ENCODE data around the gene FAM120B. TPM values are rescaled to one million over a fixed set of nuclear protein-coding genes. Genes with fewer than 3 reads are reported as not detected.
"Not testable (repeated sequence)": the region's sequence is repeated elsewhere in the genome, so short reads cannot be mapped to it uniquely, and the experiment has no call there.

The FAM120B gene
- total RNA-seq, 2 experiments from 2014 or later, result 18.4 to 20.0 TPM

DNA sequence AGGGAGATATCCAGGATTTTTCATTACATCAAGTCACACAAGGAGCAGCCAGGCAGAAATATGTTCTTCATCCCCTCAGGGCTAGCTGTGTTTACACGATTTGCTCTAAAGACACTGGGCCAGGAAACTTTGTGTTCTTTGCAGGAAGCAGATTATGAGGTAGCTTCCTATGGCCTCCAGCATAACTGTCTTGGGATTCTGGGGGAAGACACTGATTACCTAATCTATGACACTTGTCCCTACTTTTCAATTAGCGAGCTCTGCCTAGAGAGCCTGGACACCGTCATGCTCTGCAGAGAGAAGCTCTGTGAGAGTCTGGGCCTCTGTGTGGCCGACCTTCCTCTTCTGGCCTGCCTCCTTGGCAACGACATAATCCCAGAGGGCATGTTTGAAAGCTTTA, 11.2 kb downstream of the FAM120B start:
- DNase-seq, result no peak
- CTCF ChIA-PET, result interaction anchor here (0.9 kb wide), 1 partner anchor 26 kb away, joined by 3 read pairs; no protein-coding TSS in a partner anchor
- POLR2A ChIA-PET, result no interaction called here
- Mint-ChIP-seq H3K36me3 (peaks cover 29% of the 10 kb centered on the region), H3K27me3 (no peaks in the 10 kb centered on the region), H3K4me1 (ENCODE audit: low read depth) (peaks cover 42% of the 10 kb centered on the region), H3K4me3 (no peak overlapping the region), H3K27ac (no peak overlapping the region), H3K9me3 (no peaks in the 10 kb centered on the region)
- intact Hi-C loops (cut with micrococcal nuclease), result no loop called here

- Mint-ChIP-seq H3K4me3 (no peak overlapping the region), H3K9me3 (peaks cover under 1% of the 10 kb centered on the region), H3K27me3 (no peaks in the 10 kb centered on the region), H3K4me1 (ENCODE audit: low read depth) (peaks cover 8% of the 10 kb centered on the region), H3K27ac (no peak overlapping the region), H3K36me3 (peaks cover 46% of the 10 kb centered on the region)
- intact Hi-C loops (cut with micrococcal nuclease), result no loop called here
- POLR2A ChIA-PET, result interaction anchor here (0.6 kb wide), 1 partner anchor 22 kb away, joined by 6 read pairs; no protein-coding TSS in a partner anchor
- CTCF ChIA-PET, result no interaction called here
- DNase-seq, result no peak
Observed at GRCh38 chr6:170329321-170329720, 22.8 kb downstream of the FAM120B start.

- H3K27ac Mint-ChIP-seq; H3K9me3 Mint-ChIP-seq; H3K4me3 Mint-ChIP-seq; DNase-seq; intact Hi-C loops (cut with micrococcal nuclease); POLR2A ChIA-PET; CTCF ChIA-PET; H3K27me3 Mint-ChIP-seq: not testable (repeated sequence)
- peaks cover 27% of the 10 kb centered on the region for H3K4me1 Mint-ChIP-seq (ENCODE audit: low read depth)
- H3K36me3 Mint-ChIP-seq, result peaks cover 55% of the 10 kb centered on the region
Observed at GRCh38 chr6:170335199-170335598, 28.6 kb downstream of the FAM120B start.

DNA sequence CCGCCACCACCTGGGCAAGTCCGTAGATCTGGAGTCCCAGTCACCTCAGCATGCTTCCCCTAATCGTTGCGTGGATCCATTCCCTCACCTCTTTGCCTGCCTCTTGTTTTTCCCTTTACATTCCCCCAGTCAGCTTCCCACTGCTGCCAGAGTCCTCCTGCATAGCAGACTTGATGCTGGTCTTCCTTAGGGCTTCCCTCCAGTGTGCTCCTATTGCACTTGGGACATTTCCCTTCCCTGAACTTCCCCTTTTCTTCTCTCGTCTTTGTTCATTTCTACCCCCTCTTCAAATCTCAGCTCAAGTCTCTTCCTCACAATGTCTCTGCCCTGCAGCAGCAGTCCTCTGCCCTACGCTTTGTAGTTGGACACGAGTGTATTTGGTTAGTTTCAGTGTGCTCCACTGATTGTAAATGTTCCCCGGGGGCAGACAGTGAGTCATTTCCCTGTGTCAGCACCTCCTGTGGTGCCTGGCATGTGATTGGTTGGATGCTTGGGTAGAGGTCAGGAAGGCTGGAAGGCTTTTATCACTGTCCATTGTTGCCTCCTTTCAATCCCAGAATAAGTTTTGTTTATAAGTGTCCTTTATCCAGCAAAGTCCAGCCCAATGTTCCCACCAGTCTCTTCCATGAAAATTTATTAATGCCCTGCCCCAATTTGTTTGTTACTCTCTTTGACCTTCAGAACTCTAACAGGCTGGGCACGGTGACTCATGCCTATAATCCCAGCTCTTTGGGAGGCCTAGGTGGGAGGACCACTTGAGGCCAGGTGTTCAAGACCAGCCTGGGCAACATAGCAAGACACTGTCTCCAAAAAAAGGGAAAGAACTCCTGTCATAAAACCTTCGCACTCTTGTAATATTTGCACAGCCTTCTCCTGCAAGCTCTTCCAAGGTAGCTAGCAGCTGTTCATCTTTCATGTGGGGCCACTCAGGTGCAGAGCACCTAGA, 38.3 kb downstream of the FAM120B start:
- peak; percentile 25 for DNase-seq
- H3K27ac Mint-ChIP-seq, result peak overlapping the region; percentile 52
- H3K36me3 Mint-ChIP-seq, result peaks cover 45% of the 10 kb centered on the region
- no peak overlapping the region for H3K4me3 Mint-ChIP-seq
- H3K9me3 Mint-ChIP-seq, result no peaks in the 10 kb centered on the region
- CTCF ChIA-PET, result no interaction called here
- intact Hi-C loops (cut with micrococcal nuclease), result no loop called here
- no peaks in the 10 kb centered on the region for H3K27me3 Mint-ChIP-seq
- H3K4me1 Mint-ChIP-seq (ENCODE audit: low read depth), result peaks cover 31% of the 10 kb centered on the region
- POLR2A ChIA-PET, result no interaction called here

DNA sequence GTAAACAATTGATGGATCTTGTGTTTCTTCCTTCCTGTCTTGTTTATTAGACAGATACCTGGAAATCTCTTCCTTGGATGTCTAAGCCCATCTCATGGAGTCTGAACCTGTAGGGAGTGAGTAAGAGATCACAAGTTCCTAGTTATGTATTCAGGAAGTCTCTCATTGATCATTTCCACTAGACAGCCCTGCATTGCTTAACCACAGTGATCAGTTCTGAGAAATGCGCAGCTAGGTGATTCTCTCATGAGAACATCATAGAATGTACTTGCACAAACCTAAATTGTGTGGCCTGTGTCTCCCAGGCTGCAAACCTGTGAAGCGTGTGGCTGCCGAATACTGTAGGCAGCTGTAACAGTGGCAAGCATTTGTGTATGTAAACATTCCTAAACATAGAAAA, 39.1 kb downstream of the FAM120B start:
- Mint-ChIP-seq H3K9me3 (no peaks in the 10 kb centered on the region), H3K27ac (peak overlapping the region; percentile 52), H3K4me1 (ENCODE audit: low read depth) (peaks cover 31% of the 10 kb centered on the region), H3K4me3 (no peak overlapping the region), H3K36me3 (peaks cover 48% of the 10 kb centered on the region), H3K27me3 (no peaks in the 10 kb centered on the region)
- CTCF ChIA-PET, result no interaction called here
- intact Hi-C loops (cut with micrococcal nuclease), result loop anchor here (2.0 kb wide), 2 partner anchors 25 to 39 kb away; partner anchors contain the start of gene FAM120B
- DNase-seq, result peak; percentile 28
- POLR2A ChIA-PET, result no interaction called here

DNA sequence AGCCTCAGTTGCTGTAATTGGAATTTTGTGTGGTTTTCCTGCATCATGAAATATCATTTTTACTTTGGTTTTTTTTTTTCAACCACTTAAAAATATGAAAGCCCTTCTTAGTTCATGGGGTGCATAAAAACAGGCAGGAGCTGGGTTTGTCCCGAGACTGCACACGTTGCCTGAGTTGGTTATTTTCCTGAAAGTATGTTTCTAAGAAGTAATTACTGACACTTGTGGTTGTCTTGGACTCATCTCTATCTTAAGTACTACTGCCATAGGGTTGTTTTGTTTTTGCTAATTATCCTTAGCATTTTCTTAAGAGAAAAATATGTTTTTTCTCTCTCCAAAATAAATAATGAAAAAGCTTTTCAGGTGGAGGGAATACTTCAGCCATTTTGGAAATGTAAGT, 40.1 kb downstream of the FAM120B start:
- H3K27ac Mint-ChIP-seq, result peak overlapping the region; percentile 77
- no peaks in the 10 kb centered on the region for H3K27me3 Mint-ChIP-seq
- CTCF ChIA-PET, result no interaction called here
- intact Hi-C loops (cut with micrococcal nuclease), result loop anchor here (2.0 kb wide), 2 partner anchors 24 to 40 kb away; partner anchors contain the start of gene FAM120B
- H3K4me1 Mint-ChIP-seq (ENCODE audit: low read depth), result peaks cover 31% of the 10 kb centered on the region
- H3K36me3 Mint-ChIP-seq, result peaks cover 53% of the 10 kb centered on the region
- DNase-seq, result no peak
- peaks cover 9% of the 10 kb centered on the region for H3K9me3 Mint-ChIP-seq
- POLR2A ChIA-PET, result no interaction called here
- no peak overlapping the region for H3K4me3 Mint-ChIP-seq

- Mint-ChIP-seq H3K36me3 (peaks cover 50% of the 10 kb centered on the region), H3K4me3 (no peak overlapping the region), H3K27ac (peak overlapping the region; percentile 77), H3K9me3 (peaks cover 14% of the 10 kb centered on the region), H3K4me1 (ENCODE audit: low read depth) (peaks cover 31% of the 10 kb centered on the region), H3K27me3 (no peaks in the 10 kb centered on the region)
- CTCF ChIA-PET, result no interaction called here
- peak; percentile 31 for DNase-seq
- intact Hi-C loops (cut with micrococcal nuclease), result loop anchor here (2.0 kb wide), 2 partner anchors 24 to 40 kb away; partner anchors contain the start of gene FAM120B
- POLR2A ChIA-PET, result no interaction called here
Observed at GRCh38 chr6:170347091-170347490, 40.5 kb downstream of the FAM120B start.

DNA sequence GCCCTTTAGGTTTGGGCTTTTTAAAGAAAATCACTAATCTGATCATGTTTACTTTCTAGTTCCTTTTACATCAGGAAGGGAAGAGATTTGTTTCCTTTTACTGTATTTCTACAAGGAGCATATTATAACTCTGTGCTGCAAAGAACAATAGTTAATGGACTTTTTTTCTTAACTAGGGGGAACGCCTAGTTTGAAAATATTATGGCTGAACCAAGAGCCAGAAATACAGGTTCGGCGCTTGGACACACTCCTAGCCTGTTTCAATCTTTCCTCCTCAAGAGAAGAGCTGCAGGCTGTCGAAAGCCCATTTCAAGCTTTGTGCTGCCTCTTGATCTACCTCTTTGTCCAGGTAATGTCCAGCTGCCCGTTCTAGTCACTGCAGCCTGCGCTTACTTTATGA, 41.4 kb downstream of the FAM120B start:
- H3K9me3 Mint-ChIP-seq, result peaks cover 20% of the 10 kb centered on the region
- H3K27me3 Mint-ChIP-seq, result no peaks in the 10 kb centered on the region
- H3K27ac Mint-ChIP-seq, result no peak overlapping the region
- ChIA-PET POLR2A (no interaction called here), CTCF (no interaction called here)
- DNase-seq, result no peak
- H3K4me1 Mint-ChIP-seq (ENCODE audit: low read depth), result peaks cover 31% of the 10 kb centered on the region
- intact Hi-C loops (cut with micrococcal nuclease), result loop anchor here (2.0 kb wide), 2 partner anchors 23 to 41 kb away; partner anchors contain the start of gene FAM120B
- peaks cover 52% of the 10 kb centered on the region for H3K36me3 Mint-ChIP-seq
- H3K4me3 Mint-ChIP-seq, result no peak overlapping the region

DNA sequence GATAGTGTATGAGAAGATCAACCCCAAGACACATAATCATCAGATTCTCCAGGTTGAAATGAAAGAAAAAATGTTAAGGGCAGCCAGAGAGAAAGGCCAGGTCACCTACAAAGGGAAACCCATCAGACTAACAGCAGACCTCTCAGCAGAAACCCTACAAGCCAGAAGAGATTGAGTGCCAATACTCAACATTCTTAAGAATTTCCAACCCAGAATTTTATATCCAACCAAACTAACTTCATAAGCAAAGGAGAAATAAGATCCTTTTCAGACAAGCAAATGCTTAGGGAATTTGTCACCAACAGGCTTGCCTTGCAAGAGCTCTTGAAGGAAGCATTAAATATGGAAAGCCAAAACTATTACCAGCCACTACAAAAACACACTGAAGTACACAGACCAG, 44.9 kb downstream of the FAM120B start:
- H3K27me3 Mint-ChIP-seq; H3K4me3 Mint-ChIP-seq; H3K27ac Mint-ChIP-seq; POLR2A ChIA-PET; CTCF ChIA-PET; DNase-seq; intact Hi-C loops (cut with micrococcal nuclease): not testable (repeated sequence)
- Mint-ChIP-seq H3K4me1 (ENCODE audit: low read depth) (peaks cover 10% of the 10 kb centered on the region), H3K36me3 (peaks cover 52% of the 10 kb centered on the region), H3K9me3 (peaks cover 30% of the 10 kb centered on the region)

GRCh38 chr6:170355190-170355589, 48.6 kb downstream of the FAM120B start:
- DNase-seq; POLR2A ChIA-PET; H3K27ac Mint-ChIP-seq; H3K4me1 Mint-ChIP-seq (ENCODE audit: low read depth); H3K27me3 Mint-ChIP-seq; intact Hi-C loops (cut with micrococcal nuclease); CTCF ChIA-PET; H3K4me3 Mint-ChIP-seq: not testable (repeated sequence)
- H3K9me3 Mint-ChIP-seq, result peaks cover 30% of the 10 kb centered on the region
- H3K36me3 Mint-ChIP-seq, result peaks cover 37% of the 10 kb centered on the region

DNA sequence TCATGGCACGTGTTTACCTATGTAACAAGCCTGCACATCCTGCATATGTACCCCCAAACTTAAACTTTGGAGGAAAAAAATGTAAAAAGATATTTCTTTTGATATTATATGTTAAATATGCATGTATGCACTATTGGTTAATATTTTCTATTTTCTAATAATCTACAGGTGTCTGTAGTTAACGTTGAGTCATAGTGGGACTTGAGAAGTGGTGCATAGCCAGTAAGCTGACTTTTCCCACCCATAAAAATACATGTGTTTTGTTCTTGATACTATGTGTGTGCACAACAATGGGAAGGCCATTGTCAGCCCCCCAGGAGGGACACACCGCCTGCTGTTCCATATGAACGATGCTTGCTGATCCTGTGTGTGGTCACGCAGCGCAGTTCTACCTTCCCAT, 49.1 kb downstream of the FAM120B start:
- Mint-ChIP-seq H3K27ac (no peak overlapping the region), H3K27me3 (no peaks in the 10 kb centered on the region), H3K9me3 (peaks cover 30% of the 10 kb centered on the region), H3K4me1 (ENCODE audit: low read depth) (no peaks in the 10 kb centered on the region), H3K4me3 (no peak overlapping the region), H3K36me3 (peaks cover 32% of the 10 kb centered on the region)
- no peak for DNase-seq
- ChIA-PET CTCF (no interaction called here), POLR2A (no interaction called here)
- intact Hi-C loops (cut with micrococcal nuclease), result no loop called here

- no peak for DNase-seq
- H3K9me3 Mint-ChIP-seq, result peaks cover 10% of the 10 kb centered on the region
- H3K27me3 Mint-ChIP-seq, result no peaks in the 10 kb centered on the region
- POLR2A ChIA-PET, result no interaction called here
- no peak overlapping the region for H3K27ac Mint-ChIP-seq
- peaks cover 22% of the 10 kb centered on the region for H3K36me3 Mint-ChIP-seq
- intact Hi-C loops (cut with micrococcal nuclease), result no loop called here
- CTCF ChIA-PET, result interaction anchor here (0.7 kb wide), 1 partner anchor 616 kb away, joined by 3 read pairs; no protein-coding TSS in a partner anchor
- no peaks in the 10 kb centered on the region for H3K4me1 Mint-ChIP-seq (ENCODE audit: low read depth)
- no peak overlapping the region for H3K4me3 Mint-ChIP-seq
Observed at GRCh38 chr6:170357812-170358211, 51.3 kb downstream of the FAM120B start.

Data from activated CD4-positive, alpha-beta memory T cell treated with anti-CD3 and anti-CD28 coated beads for 36 hours (primary cell).